Osteoblast (primary cell): ENCODE results near the gene COQ10A. TPM values are rescaled to one million over a fixed set of nuclear protein-coding genes. Genes with fewer than 3 reads are reported as not detected.

Source experiments
- DNase-seq: peaks from one replicate; pipeline ENCODE4 v3.0.0; 2011; ENCODE audit warnings: low spot score, mixed read lengths; ENCODE audit not compliant: insufficient read length; ENCODE audit errors: missing footprints
- H2AFZ ChIP-seq: 2 replicates; pipeline ENCODE4 v1.6.0; 2011; ENCODE audit warnings: mild to moderate bottlenecking, low read length
- H3K27ac ChIP-seq: 2 replicates; pipeline ENCODE4 v1.5.1; 2011; ENCODE audit warnings: mild to moderate bottlenecking, low read depth, low read length, moderate library complexity
- H3K27me3 ChIP-seq: 2 replicates; pipeline ENCODE4 v1.6.0; 2012; ENCODE audit warnings: mild to moderate bottlenecking, control low read depth, inconsistent platforms, low read length, moderate library complexity; ENCODE audit not compliant: insufficient read depth
- H3K36me3 ChIP-seq: 2 replicates; pipeline ENCODE4 v1.5.1; 2011; ENCODE audit warnings: mild to moderate bottlenecking, low read length, control low read depth, moderate library complexity; ENCODE audit not compliant: insufficient read depth
- H3K4me1 ChIP-seq: 2 replicates; pipeline ENCODE4 v1.5.1; 2011; ENCODE audit warnings: mild to moderate bottlenecking, low read length, control low read depth, moderate library complexity; ENCODE audit not compliant: insufficient read depth
- H3K4me2 ChIP-seq: 2 replicates; pipeline ENCODE4 v1.6.0; 2011; ENCODE audit warnings: mild to moderate bottlenecking, low read length; ENCODE audit not compliant: insufficient read depth
- H3K4me3 ChIP-seq: fragments of 200-600 bp; sonication (generic); 3 replicates; pipeline ENCODE4 v1.5.1; 2012; ENCODE audit warnings: mild to moderate bottlenecking, low read length, inconsistent platforms; ENCODE audit not compliant: insufficient read depth
- H3K79me2 ChIP-seq: 2 replicates; pipeline ENCODE4 v1.6.0; 2012; ENCODE audit warnings: mild to moderate bottlenecking, low read length, control low read depth, inconsistent platforms; ENCODE audit not compliant: insufficient read depth
- H3K9me3 ChIP-seq: 2 replicates; pipeline ENCODE4 v1.5.1; 2011; ENCODE audit warnings: low read depth, low read length, control low read depth
- H4K20me1 ChIP-seq: 2 replicates; pipeline ENCODE4 v1.6.0; 2012; ENCODE audit warnings: mild to moderate bottlenecking, low read length, control low read depth; ENCODE audit not compliant: insufficient read depth
- CTCF ChIP-seq: IDR thresholded peaks from 2 replicates; pipeline ENCODE4 v1.5.1; 2011; ENCODE audit warnings: mild to moderate bottlenecking, low read depth, low read length, moderate library complexity; ENCODE audit errors: extremely low read depth
- total RNA-seq: library from RNA; depleted of rRNA; stranded (reverse); fragments of >200 nt; gene quantifications from 2 replicates; pipeline ENCODE4 v1.2.3, GENCODE V29; 2012

Gene COQ10A
- total RNA-seq, 1 donor = 10.1 TPM

GRCh38 chr12:56257491-56258067 is 9.2 kb upstream of the COQ10A start:
- Histone ChIP-seq H3K4me1 (peaks cover 37% of the 10 kb centered on the region), H3K4me2 (peak overlapping the region; percentile 90), H3K27ac (peak overlapping the region; percentile 78), H2AFZ (peak overlapping the region; percentile 64), H3K27me3 (no peaks in the 10 kb centered on the region), H4K20me1 (peaks cover 47% of the 10 kb centered on the region), H3K79me2 (peaks cover 54% of the 10 kb centered on the region), H3K4me3 (peak overlapping the region; percentile 94), H3K36me3 (peaks cover 41% of the 10 kb centered on the region), H3K9me3 (no peaks in the 10 kb centered on the region)
- no peak for TF ChIP-seq CTCF
- DNase-seq = peak; percentile 91

GRCh38 chr12:56258068-56258819 is 8.5 kb upstream of the COQ10A start, which contains the start of gene ANKRD52:
Gene ANKRD52 (minus strand): TSS chr12:56258384. CDS start chr12:56258269, 115 bp downstream.
- TF ChIP-seq CTCF = peak; percentile 37
- Histone ChIP-seq H3K4me2 (peak within 1 kb of the TSS; percentile 90), H3K27ac (peak within 1 kb of the TSS; percentile 78), H2AFZ (peak within 1 kb of the TSS; percentile 73), H3K36me3 (peaks cover 34% of the 10 kb centered on the region), H3K4me3 (peak within 1 kb of the TSS; percentile 94), H3K79me2 (peaks cover 48% of the 10 kb centered on the region), H3K4me1 (peaks cover 37% of the 10 kb centered on the region), H3K9me3 (no peaks in the 10 kb centered on the region), H4K20me1 (peaks cover 41% of the 10 kb centered on the region), H3K27me3 (no peaks in the 10 kb centered on the region)
- DNase-seq = peak; percentile 99

- TF ChIP-seq CTCF = no peak
- peaks cover 29% of the 10 kb centered on the region for H3K36me3 ChIP-seq
- H4K20me1 ChIP-seq = peaks cover 36% of the 10 kb centered on the region
These were observed 7.9 kb upstream of the COQ10A start for GRCh38 chr12:56258820-56259183.

GRCh38 chr12:56260380-56260779 is 6.4 kb upstream of the COQ10A start:
- H3K36me3 ChIP-seq = peaks cover 14% of the 10 kb centered on the region
- DNase-seq = peak; percentile 74
- H2AFZ ChIP-seq = no peak overlapping the region
- H3K4me2 ChIP-seq = no peak overlapping the region
- no peaks in the 10 kb centered on the region for H3K27me3 ChIP-seq
- no peak overlapping the region for H3K27ac ChIP-seq
- no peak for TF ChIP-seq CTCF
- peaks cover 37% of the 10 kb centered on the region for H3K4me1 ChIP-seq
- no peaks in the 10 kb centered on the region for H3K9me3 ChIP-seq
- H3K79me2 ChIP-seq = peaks cover 28% of the 10 kb centered on the region
- peaks cover 24% of the 10 kb centered on the region for H4K20me1 ChIP-seq
- H3K4me3 ChIP-seq = no peak overlapping the region

More at GRCh38 chr12:56258820-56259183, 7.9 kb upstream of the COQ10A start:
- Histone ChIP-seq H3K9me3 (no peaks in the 10 kb centered on the region), H3K27me3 (no peaks in the 10 kb centered on the region), H3K4me1 (peaks cover 37% of the 10 kb centered on the region), H2AFZ (peak overlapping the region; percentile 73), H3K4me2 (peak overlapping the region; percentile 79), H3K79me2 (peaks cover 42% of the 10 kb centered on the region), H3K4me3 (peak overlapping the region; percentile 94), H3K27ac (peak overlapping the region; percentile 50)
- no peak for DNase-seq
